Esophagus squamous epithelium (tissue), 5 donors: Measurements from ENCODE around the gene LMX1B. TPM values are rescaled to one million over a fixed set of nuclear protein-coding genes. Genes with fewer than 3 reads are reported as not detected.

Source experiments
- DNase-seq: peaks from one replicate; lab custom pipeline; 2025; lab: John Stamatoyannopoulos, UW
- H3K27ac ChIP-seq, 4 donors: fragments of 200-600 bp; sonication (generic); one replicate each; pipeline ENCODE4 v1.5.1; 2016 to 2019; ENCODE audit warnings: mild to moderate bottlenecking in 1 of 4
- H3K27me3 ChIP-seq, 4 donors: fragments of 200-600 bp; sonication (generic); 1 replicate in 3 of 4; 2 replicates in 1 of 4; pipeline versions ENCODE4 v1.5.1 to v1.6.0; 2017 to 2021; ENCODE audit warnings: antibody characterized with exemption in 1 of 4
- H3K36me3 ChIP-seq, 3 donors: fragments of 200-600 bp; sonication (generic); one replicate each; pipeline ENCODE4 v1.5.1; 2016 to 2019
- H3K4me1 ChIP-seq, 3 donors: fragments of 200-600 bp; sonication (generic); one replicate each; pipeline ENCODE4 v1.5.1; 2017 to 2019
- H3K4me3 ChIP-seq, 4 donors: fragments of 200-600 bp; sonication (generic); 1 replicate in 3 of 4; 2 replicates in 1 of 4; pipeline ENCODE4 v1.5.1; 2016 to 2019; ENCODE audit warnings: mild to moderate bottlenecking in 2 of 4, moderate library complexity in 1 of 4
- H3K9me3 ChIP-seq, 3 donors: fragments of 200-600 bp; sonication (generic); one replicate each; pipeline ENCODE4 v1.5.1; 2016 to 2019
- CTCF ChIP-seq, 6 experiments: fragments of 450-650 bp in 4 of 6; fragments of 200-600 bp in 2 of 6; sonication (generic) in 2 of 6; IDR thresholded peaks; one replicate each; pipeline ENCODE4 v1.5.1; 2016 to 2019; ENCODE audit warnings: antibody characterized with exemption in 6 of 6, mild to moderate bottlenecking in 4 of 6, moderate library complexity in 4 of 6
- POLR2A ChIP-seq, 4 donors: fragments of 450-650 bp; IDR thresholded peaks; one replicate each; pipeline ENCODE4 v1.6.1; 2017; ENCODE audit warnings: antibody characterized with exemption in 4 of 4, mild to moderate bottlenecking in 4 of 4, moderate library complexity in 3 of 4
- WGBS, 2 donors: methylation state at CpG; one replicate each; pipeline ENCODE4 v1.1.5; 2018; 5-methylcytosine and 5-hydroxymethylcytosine counted together
- intact Hi-C: fragments of 100-400 bp; cut with DNase I; formaldehyde crosslinking; loops from one replicate; pipeline ENCODE4 v1.15.0; 2022
- total RNA-seq, 4 donors: library from RNA; depleted of rRNA; stranded (reverse); fragments of >200 nt; gene quantifications; one replicate each; pipeline ENCODE4 v1.1.0, GENCODE V29; 2016
- donor health status: DM: yes; HTN: yes; CAD: no.

Gene LMX1B
- total RNA-seq, 4 donors from 2014 or later = 0.23 TPM; not detected in 3

GRCh38 chr9:126589349-126589748, 24.4 kb upstream of the LMX1B start:
- Histone ChIP-seq H3K36me3 (no peaks in the 10 kb centered on the region), H3K27me3 (peaks cover 0 to 86% (median 0%) of the 10 kb centered on the region in 4 donors), H3K27ac (no peak overlapping the region), H3K4me1 (peaks cover 0 to 16% (median 7%) of the 10 kb centered on the region in 3 donors), H3K4me3 (no peak overlapping the region), H3K9me3 (no peaks in the 10 kb centered on the region)
- intact Hi-C loops = no loop called here
- DNase-seq = no peak
- TF ChIP-seq POLR2A (IDR thresholded peaks at IDR 0.05) = no peak
- no peak for TF ChIP-seq CTCF (IDR thresholded peaks at IDR 0.05)
- WGBS, 2 donors = 79 to 88% methylated on average over 6 of the region's 6 CpGs

- TF ChIP-seq POLR2A (IDR thresholded peaks at IDR 0.05) (no peak), CTCF (IDR thresholded peaks at IDR 0.05) (no peak)
- no peak for DNase-seq
- Histone ChIP-seq H3K4me1 (peaks cover 0 to 16% (median 7%) of the 10 kb centered on the region in 3 donors), H3K27me3 (peaks cover 0 to 87% (median 2%) of the 10 kb centered on the region in 4 donors), H3K4me3 (no peak overlapping the region), H3K36me3 (no peaks in the 10 kb centered on the region), H3K27ac (no peak overlapping the region), H3K9me3 (no peaks in the 10 kb centered on the region)
- intact Hi-C loops = no loop called here
- 64 to 73% methylated on average over 3 of the region's 3 CpGs for WGBS, 2 donors
Observed at GRCh38 chr9:126591083-126591482, 22.6 kb upstream of the LMX1B start.

- DNase-seq = no peak
- Histone ChIP-seq H3K9me3 (no peaks in the 10 kb centered on the region), H3K27me3 (peaks cover 0 to 87% (median 2%) of the 10 kb centered on the region in 4 donors), H3K36me3 (no peaks in the 10 kb centered on the region), H3K4me1 (peaks cover 0 to 16% (median 7%) of the 10 kb centered on the region in 3 donors), H3K27ac (no peak overlapping the region), H3K4me3 (no peak overlapping the region)
- no peak for TF ChIP-seq POLR2A (IDR thresholded peaks at IDR 0.05)
- no peak for TF ChIP-seq CTCF (IDR thresholded peaks at IDR 0.05)
- intact Hi-C loops = no loop called here
- 31 to 66% methylated on average over 3 of the region's 3 CpGs for WGBS, 2 donors
Observed at GRCh38 chr9:126591922-126592321, 21.8 kb upstream of the LMX1B start.

- Histone ChIP-seq H3K9me3 (no peaks in the 10 kb centered on the region), H3K27me3 (peaks cover 0 to 88% (median 2%) of the 10 kb centered on the region in 4 donors), H3K27ac (no peak overlapping the region), H3K36me3 (no peaks in the 10 kb centered on the region), H3K4me3 (no peak overlapping the region), H3K4me1 (peaks cover 0 to 10% (median 4%) of the 10 kb centered on the region in 3 donors)
- no peak for DNase-seq
- TF ChIP-seq POLR2A (IDR thresholded peaks at IDR 0.05) = no peak
- no peak for TF ChIP-seq CTCF (IDR thresholded peaks at IDR 0.05)
- WGBS, 2 donors = 62% methylated on average over 8 of the region's 8 CpGs
- intact Hi-C loops = no loop called here
Observed at GRCh38 chr9:126592461-126592860, 21.3 kb upstream of the LMX1B start.

- Histone ChIP-seq H3K27me3 (peaks cover 0 to 96% (median 2%) of the 10 kb centered on the region in 4 donors), H3K9me3 (no peaks in the 10 kb centered on the region), H3K4me1 (no peaks in the 10 kb centered on the region), H3K36me3 (no peaks in the 10 kb centered on the region), H3K4me3 (no peak overlapping the region), H3K27ac (no peak overlapping the region)
- intact Hi-C loops = no loop called here
- TF ChIP-seq POLR2A (IDR thresholded peaks at IDR 0.05) (no peak), CTCF (IDR thresholded peaks at IDR 0.05) (no peak)
- no peak for DNase-seq
- WGBS, 2 donors = 90 to 94% methylated on average over 2 of the region's 2 CpGs
Observed at GRCh38 chr9:126595982-126596381, 17.7 kb upstream of the LMX1B start.
